HG02763 (cell line): Measurements from ENCODE around the gene RNF5.
A peak's percentile ranks its signal among the peaks of the same experiment; 100 is the strongest.
"Not testable (repeated sequence)": the region's sequence is repeated elsewhere in the genome, so short reads cannot be mapped to it uniquely, and the experiment has no call there.

Experiments used
- ATAC-seq: cut with Tn5 transposase; IDR thresholded peaks from one replicate; pipeline ENCODE4 v1.9.1; 2021; ENCODE audit warnings: mild to moderate bottlenecking, moderate library complexity; ENCODE audit not compliant: unreplicated experiment

The RNF5 gene

GRCh38 chr6:32177788-32178546 lies at the start of gene RNF5:
RNF5 (plus strand) TSS chr6:32178405; CDS start chr6:32178512, 107 bp downstream.
- peak; percentile 80 for ATAC-seq

GRCh38 chr6:32128751-32129296 lies 49.4 kb upstream of the RNF5 start:
- no peak for ATAC-seq

DNA sequence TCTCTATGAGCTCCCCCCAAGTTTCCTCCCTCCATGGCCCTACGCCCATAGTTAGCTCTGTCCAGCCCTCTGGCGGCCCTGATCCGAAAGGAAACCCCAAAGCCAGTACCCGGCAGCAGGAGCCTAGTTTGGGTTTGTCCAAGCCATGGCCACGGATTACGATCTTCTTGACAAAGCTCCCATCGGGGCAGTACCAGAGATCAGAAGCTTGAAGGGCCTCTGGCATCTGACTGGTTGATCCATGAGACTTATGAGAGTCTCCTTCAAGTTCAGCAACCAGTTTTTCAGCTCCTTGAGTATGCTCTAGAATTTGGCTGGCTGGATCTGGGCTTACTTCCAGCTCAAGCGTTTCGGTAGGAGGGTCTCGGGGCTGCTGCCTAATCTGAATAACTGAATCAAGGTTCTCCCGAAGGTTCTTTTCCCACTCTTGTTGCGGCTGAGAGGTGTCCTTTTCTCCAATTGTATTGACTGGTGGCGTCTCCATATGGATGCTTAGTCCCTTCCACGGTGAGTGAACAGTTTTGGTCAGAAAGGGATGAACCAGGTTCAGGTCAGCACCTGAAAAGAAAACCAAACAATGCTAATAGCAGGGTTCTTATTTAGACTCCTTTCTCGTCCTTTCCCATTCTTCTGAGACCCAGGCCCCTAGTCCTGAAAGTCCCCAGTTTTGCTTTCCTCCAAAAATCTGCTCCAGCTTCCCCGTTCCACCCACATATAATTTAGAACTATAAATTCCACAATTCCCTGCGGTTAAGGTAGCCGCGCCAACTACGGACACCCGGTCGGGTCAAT lies 48.7 kb upstream of the RNF5 start:
- ATAC-seq: no peak

- ATAC-seq: no peak
Observed at GRCh38 chr6:32131439-32131948, 46.7 kb upstream of the RNF5 start.

DNA sequence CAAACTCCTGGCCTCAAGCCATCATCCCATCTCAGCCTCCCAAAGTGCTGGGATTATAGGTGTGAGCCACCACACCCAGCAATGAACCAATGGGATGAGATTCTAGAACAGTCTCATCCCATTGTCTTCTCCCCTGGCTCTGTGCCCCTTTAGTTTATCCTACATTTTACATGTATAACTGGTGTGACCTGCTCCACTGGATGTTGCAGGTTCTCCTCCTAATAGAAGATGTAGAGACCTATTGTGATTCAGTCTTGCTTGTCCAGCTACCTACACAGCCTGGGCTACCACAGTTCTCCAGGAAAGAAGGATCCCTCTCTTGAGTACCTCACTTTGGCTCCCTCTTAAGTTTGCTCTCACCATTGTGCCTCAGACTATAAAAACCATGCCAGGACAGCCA lies 46.1 kb upstream of the RNF5 start:
- no peak for ATAC-seq

GRCh38 chr6:32133786-32134185 lies 44.4 kb upstream of the RNF5 start:
- no peak for ATAC-seq

- no peak for ATAC-seq
Observed at GRCh38 chr6:32137454-32137853, 40.8 kb upstream of the RNF5 start.

GRCh38 chr6:32139590-32139989 lies 38.6 kb upstream of the RNF5 start:
- no peak for ATAC-seq

- no peak for ATAC-seq
Observed at GRCh38 chr6:32140420-32141046, 37.7 kb upstream of the RNF5 start.

- not testable (repeated sequence) for ATAC-seq
Observed at GRCh38 chr6:32144238-32144637, 34.0 kb upstream of the RNF5 start.

DNA sequence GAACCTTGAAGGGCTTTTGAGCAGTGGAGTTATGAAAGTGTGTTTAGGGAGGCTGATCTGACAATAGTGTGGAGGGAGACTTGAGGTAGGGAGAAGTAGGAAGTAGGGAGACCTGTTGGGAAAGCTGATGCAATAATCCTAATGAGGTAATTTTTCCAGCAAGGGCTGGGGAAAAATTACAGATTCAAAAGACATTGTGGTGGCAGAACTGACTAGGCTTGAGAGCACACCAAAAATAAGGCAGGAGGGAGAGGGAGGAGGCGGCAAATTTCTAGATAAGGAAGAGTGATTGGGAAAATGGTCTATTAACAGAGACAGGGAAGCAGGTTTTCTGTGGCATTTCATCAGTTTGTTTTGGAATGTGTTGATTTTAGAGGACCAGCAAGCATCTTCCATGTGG lies 31.9 kb upstream of the RNF5 start:
- no peak for ATAC-seq

DNA sequence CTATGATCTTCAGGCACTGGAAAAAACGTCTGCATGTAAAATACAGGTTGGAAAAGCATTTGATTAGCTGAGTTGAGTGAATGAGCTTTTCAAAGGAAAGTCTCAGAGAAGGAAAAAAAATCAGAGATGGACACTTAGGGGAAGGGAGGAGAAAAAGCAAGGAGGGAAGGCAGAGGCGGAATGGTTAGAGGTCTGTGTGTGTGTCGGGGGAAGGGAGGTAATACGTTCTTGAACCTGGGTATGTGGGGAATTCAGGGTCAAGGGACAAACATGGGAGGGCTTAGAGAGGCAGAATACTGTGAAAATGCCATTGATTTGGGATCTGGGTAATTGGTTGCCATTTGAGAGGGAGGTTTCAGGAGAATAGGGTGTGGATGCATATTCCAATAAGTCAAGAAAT lies 31.5 kb upstream of the RNF5 start:
- ATAC-seq: no peak

- ATAC-seq: no peak
Observed at GRCh38 chr6:32147401-32148132, 30.6 kb upstream of the RNF5 start.

- no peak for ATAC-seq
Observed at GRCh38 chr6:32148289-32149091, 29.7 kb upstream of the RNF5 start.

- no peak for ATAC-seq
Observed at GRCh38 chr6:32149092-32149755, 29.0 kb upstream of the RNF5 start.

- ATAC-seq: no peak
Observed at GRCh38 chr6:32149932-32150870, 28.0 kb upstream of the RNF5 start.

DNA sequence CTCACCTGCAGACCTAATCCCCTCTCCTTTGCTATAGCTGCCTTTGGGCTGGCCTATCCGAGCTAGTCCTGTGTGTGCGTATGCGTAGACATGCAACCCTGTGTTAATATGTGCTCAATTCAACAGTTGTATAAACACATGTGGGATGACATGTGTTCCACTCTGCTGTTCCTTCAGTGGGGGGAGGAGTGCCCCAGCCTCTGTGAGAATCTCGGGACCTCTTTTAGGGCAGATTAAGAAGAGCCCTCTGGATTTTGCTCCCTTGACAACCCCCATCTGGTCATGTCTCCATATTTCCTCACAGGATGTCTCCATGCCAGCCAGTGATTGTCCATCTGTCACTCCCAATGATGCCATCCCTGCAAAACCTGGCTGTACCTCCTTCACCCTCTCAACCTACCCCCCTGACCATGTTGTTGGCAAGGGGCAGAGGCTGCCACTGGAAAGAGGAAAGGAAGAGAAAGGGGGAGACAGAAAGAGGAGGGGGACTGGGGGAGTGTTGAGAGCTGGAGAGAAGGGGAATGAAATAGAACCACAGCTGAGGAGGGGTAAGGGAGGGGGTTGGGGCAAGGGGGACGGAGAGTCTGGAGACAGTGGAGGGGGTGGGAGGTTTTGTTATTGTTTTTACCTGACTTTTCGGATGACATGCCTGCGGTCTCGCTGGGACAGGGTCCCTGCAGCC lies 26.9 kb upstream of the RNF5 start:
- no peak for ATAC-seq
